ENCODE data around the gene RHOXF1.
"Not testable (repeated sequence)": the region's sequence is repeated elsewhere in the genome, so short reads cannot be mapped to it uniquely, and the experiment has no call there.

- not testable (repeated sequence) for TF ChIP-seq CTCF (IDR thresholded peaks at IDR 0.05; ENCODE audit: control extremely low read depth in 1 of 3, insufficient read depth in 1 of 3, low read depth in 1 of 3, low read length in 3 of 3); TAF1 (IDR thresholded peaks at IDR 0.05; ENCODE audit: low read depth, low read length); CBX5 (IDR thresholded peaks at IDR 0.05; ENCODE audit: low read depth, low read length); NRF1 (IDR thresholded peaks at IDR 0.05; ENCODE audit: low read depth, low read length); GABPA (IDR thresholded peaks at IDR 0.05; ENCODE audit: borderline replicate concordance, insufficient read depth, low read length); POLR2A (IDR thresholded peaks at IDR 0.05; ENCODE audit: control extremely low read depth in 1 of 2, low read depth in 2 of 2, low read length in 2 of 2); TCF12 (IDR thresholded peaks at IDR 0.05; ENCODE audit: low read depth, low read length); NANOG (IDR thresholded peaks at IDR 0.05; ENCODE audit: insufficient read depth, low read depth, low read length, poor library complexity, severe bottlenecking); BACH1 (IDR thresholded peaks at IDR 0.05; ENCODE audit: low read length)
Measured at GRCh38 chrX:120077590-120077989, 38.1 kb downstream of the RHOXF1 start, which contains the start of gene RHOXF2B.
